ENCODE measurements around the gene SFMBT2.

SFMBT2 gene

DNA sequence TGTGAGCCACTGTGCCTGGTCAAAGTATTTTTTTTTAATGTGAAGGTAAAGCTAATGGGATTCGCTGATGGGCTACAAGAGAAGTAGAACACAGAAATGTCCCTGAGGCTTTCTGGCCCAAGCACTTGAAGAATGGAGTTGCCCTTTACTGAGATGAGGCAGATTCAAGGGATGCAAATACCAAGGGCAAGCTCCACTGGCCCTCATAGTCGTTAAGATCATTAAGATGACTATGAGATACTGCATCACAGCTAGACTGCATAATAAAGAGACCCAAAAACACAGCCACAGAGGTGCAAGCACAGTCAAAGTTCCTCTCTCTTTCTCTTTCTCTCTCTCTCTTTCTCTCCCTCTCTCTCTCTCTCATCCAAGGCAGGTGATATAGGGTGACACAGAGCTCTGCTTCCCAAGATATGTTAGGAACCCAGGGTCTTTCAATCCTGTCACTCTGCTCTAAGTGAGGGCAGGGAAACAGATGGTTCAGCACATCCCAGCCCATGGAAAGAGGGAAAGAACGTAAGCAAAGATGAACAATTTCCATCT, 117.4 kb downstream of the SFMBT2 start:
- no peak for DNase-seq

DNA sequence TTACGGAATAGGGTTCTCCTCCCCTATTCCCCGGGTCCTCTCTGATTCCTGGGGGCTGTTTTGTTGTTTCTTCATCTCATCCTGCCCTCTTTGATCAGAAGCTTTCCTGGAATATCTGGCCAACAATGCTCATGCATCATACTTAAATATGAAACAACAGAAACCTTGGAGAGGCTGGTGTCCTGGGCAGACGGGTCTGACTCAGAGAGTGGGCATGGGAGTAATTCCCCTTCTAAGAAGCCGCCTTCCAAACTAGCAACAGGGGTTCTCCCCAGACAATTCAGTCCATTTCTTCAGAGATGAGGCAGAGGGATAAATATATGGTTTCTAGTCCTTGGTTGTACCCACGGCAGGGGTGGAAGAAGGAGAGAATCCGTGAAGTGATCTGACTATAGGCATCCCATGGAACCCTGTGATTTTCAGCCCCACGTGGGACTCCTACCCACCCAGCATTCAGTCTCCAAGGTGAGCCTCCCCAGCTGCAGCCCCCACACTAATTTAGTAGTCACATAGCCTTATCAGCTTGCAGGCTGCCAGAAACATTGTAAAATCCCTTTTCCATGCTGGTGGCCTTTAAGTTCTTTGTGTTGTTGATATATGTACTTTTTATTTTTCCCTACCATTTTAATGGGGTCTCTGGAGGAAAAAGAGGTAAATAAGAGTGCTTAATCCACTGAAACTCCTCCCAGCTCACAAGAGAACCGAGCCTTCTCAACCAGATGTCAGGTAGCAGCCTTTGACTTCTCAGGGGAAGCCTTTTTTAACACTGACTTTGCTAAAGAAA, 119.2 kb downstream of the SFMBT2 start:
- no peak for DNase-seq

DNA sequence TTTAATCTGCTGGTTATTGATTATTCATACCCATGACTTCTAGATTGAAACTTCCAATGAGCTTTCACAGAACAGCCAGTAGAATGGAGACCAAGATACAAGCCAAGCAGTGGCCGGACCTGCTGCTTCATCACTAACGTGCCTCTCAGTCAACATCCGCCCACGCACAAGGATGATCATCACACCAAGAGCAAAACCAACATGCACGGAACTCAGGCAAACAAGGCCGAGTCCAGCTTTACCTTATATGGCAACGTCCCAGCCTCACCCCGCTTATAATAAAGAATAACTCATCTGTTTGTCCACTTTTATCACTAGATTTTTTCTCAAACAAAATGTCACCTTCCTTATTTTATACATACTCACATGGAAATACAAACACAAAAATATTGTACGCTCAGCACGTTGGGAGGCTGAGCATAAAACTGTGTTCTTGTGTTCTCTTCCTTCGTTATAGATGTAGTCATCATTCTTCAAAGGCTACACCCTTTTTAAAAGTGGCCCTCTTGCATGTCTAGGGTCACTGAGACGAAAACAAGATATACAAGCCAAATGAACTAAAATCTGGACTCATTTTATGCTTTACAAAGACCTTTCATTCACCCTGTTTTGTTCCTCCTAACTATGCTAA, 122.7 kb downstream of the SFMBT2 start:
- DNase-seq = no peak

DNA sequence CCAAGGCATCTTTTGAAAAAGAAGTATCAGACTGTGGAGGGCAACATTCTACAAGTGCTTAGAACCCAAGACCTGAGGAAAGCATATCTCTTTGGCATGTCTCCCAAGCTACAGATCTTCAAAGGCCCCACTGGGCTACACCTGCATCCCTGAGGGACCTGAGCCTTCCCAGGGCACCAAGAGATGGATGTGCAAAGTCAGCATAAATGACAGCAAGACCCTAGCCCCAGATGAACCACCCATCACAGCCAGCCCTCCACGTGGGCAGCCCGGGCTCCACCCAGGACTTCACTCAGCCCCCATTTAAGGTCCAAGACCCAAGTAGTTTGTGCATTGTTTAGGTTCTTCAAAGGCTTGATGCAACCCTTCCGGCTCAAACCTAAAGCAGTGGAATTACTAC, 123.5 kb downstream of the SFMBT2 start:
- no peak for DNase-seq

DNA sequence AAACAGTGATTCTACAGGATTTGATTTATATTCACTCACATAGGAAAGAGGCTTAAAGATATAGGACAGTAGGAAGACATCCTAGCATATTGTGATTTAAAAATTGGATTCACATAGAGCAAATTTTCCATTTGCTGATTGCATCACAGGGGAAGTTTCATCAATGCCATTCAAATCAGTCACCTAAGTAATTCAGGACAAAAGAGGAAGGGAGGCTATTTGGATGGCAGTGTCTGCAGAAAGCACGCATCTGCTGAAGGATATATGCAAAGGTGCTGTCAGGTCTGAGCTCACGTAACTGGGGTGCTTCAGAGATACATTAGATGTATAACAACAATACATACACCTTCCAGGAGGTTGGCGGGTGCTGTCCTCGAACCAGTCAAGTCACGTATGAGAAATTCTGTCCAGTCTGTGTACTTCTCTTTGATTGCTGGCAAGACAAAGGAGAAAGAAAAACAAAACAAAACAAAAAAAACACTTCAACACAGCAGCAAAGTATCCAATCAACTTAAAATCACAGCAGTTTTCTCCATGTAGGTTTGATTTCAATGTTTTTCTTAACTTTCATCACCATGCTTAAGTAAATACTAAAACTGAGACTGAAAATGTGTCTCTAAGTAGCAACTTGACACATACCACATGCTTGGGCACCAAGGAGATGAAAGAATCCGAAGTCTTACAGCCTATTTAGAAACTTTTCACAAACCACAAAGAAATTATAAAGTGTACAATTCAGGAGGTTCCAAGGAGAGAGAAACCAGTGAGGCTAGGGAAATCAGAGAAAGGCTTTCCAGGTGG, 125.1 kb downstream of the SFMBT2 start:
- DNase-seq = no peak

DNA sequence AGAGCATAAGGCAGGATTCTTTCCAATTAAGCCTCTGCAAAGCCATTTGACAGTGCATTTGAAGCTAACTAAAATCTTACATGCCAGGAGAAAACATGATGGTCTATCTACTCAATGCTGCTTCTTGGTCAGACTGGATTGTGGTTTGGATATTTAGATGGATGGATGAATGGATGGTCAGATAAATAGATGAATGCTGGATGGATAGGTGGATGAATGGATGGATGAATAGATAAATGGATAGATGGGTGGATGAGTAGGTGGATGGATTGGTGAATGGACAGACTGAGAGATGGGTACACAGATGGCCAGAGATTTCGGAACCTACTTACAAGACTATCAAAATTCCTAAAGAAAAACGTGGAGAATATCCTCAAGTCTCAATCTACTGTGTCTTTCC, 127.6 kb downstream of the SFMBT2 start:
- no peak for DNase-seq

DNA sequence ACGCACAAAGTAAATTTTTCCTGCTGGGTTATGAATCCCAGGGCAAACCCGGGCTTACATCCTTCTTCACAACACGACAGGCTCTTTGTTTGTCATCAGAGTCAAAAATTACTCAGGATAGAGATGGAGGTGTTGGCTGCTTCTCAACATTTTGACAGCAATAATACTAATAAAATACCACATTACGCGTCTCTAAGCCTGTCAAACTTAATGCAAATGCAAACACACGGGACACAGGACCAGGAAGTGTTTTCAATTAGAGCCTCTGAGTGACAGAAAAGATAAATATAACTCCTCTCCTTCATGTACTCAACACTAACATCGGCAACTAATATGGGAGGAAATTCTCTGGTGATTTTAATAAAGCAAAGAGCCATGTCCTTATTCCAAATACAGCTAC, 128.4 kb downstream of the SFMBT2 start:
- no peak for DNase-seq

DNA sequence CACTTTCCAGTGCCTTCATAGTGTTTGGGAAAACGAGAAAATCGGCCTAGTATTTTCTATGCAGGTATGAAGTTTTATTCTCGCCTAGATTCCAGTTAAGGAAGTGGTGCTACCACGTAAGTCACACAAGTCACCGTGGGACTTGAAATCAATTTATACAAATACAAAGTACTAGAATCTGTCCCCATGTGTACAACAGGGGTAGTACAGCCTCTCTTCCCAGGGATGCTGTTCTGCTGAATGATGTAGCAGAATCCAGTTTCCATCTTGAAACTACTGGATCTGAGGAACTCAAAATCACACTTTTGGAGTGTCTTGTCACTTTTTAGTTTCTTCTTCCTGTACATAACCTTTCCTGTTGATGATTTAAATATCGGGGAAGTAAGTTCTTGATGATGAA, 129.4 kb downstream of the SFMBT2 start:
- no peak for DNase-seq

DNA sequence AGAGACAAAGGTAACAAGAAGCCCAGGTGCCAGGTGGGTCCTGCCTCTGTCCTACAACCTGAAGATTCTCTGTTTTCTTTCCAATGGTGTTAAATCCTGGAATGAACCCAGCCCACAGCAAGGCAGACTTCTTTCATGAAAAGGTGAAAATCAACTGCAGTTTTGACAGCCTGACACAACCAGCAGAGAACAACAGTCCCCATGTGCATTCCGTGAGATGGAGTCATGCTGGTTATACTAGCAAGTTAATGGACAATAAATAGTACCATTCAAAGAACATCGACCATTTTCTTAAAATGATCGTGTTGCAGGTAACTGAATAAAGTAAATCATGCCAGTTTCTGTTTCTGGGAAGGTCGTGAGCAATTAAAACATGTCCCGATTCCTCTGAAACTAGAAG, 131.5 kb downstream of the SFMBT2 start:
- no peak for DNase-seq

DNA sequence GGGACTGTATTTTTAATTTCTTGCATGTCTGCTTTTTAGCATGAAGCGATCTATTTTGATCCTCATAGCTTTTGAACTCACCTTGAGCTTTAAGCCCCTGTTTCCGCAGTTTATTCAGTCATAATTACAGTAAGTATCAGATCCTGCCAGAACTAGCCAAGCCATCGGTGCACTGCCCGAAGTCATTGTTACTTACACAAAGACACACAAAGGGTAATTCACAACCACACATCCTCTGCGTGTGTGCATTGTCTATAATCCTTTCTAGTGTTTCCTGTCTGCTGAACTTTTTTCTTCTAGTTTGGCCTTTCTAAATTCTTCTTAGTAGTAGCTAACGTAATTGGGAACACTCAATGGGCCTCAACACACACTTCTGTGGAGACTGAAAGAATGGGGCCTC, 133.0 kb downstream of the SFMBT2 start:
- DNase-seq = no peak

DNA sequence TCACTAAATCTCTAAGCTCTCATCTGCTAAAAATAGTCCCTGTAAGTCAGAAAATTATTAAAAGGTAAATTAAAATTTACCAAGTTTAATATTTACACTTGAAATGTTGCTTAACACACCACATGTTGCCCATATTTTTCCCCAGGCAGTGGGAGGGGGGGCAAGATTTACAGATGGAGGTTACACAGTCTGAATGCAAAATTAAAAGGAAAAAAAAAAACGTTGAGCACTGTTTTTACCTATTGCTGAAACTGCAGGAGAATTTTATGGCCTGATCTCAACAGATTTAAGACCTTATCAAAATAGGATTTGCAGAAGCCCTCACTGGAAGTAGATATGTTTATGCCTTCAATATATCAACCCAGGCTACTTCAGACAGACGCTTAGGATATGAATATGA, 133.4 kb downstream of the SFMBT2 start:
- DNase-seq = no peak

DNA sequence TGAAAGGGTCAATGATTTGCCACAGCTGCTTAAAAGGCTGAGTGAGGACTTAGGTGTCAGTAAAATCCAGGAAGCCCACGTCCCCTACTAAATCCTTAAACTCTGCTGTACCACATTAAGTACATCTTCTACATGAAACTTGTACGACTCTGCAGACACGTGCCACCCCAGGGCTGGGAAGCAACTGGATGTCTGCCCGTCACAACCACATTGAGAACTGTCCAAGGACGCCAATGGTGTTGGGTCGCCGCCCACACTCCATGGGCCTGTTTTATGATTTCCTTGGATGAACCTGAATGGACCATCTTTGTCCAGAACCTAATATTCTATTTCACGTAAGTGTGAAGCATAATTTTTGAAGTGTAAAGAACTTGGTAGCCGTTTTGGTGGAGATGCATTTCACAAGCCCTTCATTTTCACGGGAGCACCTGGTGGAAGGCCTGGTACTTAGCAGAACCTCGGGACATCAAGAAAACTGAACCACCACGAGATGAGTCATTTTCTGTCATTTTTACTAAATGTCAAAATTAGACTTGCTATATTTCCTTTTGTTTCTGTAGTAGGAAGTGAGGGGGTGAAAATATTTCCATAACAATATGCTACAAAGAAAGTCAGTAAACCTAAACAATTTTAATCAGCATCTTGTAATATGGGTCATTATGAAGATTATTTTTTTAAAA, 134.9 kb downstream of the SFMBT2 start:
- DNase-seq = no peak

DNA sequence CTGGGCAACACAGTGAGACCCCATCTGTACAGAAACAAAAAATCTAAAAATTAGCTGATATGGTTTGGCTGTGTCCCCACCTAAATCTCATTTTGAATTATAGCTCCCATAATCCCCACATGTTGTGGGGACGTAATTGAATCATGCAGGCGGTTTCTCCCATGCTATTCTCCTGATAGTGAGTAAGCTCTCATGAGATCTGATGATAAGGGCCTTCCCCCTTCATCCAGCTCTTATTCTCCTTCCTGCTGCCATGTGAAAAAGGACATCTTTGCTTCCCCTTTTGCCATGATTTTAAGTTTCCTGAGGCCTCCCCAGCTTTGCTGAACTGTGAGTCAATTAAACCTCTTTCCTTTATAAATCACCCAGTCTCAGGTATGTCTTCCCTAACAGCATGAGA, 136.5 kb downstream of the SFMBT2 start:
- DNase-seq = no peak

DNA sequence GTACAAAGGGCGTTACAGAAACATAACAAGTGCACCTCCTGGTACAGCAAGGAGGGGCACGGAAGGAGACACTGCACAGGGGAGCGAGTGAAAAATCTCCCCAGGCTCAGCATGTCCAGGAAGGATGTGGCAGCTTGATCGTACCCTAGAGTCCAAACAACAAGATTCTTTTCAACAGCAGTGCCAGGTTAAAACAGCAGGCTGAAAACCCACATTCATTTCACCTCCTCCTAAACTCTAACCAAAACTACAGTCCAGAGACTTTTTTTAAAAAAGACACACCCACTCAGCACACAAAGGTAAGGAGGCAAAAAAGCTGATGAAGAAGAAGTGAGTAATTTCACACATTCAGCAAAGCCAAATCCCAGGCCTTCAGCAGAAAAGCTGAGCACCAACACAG, 138.8 kb downstream of the SFMBT2 start:
- no peak for DNase-seq

DNA sequence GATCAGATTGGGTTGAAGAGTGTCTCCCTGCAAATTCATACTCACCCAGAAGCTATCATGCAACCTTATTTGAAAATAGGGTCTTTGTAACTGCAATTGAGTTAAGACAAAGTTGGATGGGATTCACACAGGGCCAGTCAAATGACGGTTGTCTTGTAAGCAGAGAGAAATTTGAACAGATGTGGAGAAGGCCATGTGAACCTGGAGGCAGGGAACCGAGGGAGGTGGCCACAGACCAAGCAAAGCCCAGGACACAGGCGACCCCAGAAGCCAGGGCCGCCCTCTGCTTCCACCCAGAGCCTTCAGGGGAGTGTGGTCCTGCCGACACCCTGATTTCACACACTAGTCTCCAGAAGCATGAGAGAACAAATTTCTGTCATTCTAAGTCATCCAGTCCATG, 140.8 kb downstream of the SFMBT2 start:
- no peak for DNase-seq

DNA sequence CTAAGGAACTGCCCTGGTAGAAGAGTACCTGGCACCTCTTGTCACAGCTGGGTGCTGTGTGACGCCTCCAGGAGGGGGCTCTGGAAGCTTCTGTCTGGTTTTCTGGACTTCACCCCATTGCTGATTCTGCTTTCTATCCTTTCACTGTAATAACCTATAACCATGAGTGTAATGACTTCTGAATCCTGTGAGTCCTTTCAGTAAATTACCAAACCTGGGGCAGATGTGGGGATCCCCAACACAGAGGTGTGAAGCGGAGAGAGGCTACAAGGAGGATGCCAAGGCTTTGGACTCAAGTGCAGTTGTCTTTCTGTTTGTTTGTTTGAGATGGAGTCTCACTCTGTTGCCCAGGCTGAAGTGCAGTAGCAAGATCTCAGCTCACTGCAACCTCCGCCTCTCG, 143.7 kb downstream of the SFMBT2 start:
- DNase-seq = no peak

DNA sequence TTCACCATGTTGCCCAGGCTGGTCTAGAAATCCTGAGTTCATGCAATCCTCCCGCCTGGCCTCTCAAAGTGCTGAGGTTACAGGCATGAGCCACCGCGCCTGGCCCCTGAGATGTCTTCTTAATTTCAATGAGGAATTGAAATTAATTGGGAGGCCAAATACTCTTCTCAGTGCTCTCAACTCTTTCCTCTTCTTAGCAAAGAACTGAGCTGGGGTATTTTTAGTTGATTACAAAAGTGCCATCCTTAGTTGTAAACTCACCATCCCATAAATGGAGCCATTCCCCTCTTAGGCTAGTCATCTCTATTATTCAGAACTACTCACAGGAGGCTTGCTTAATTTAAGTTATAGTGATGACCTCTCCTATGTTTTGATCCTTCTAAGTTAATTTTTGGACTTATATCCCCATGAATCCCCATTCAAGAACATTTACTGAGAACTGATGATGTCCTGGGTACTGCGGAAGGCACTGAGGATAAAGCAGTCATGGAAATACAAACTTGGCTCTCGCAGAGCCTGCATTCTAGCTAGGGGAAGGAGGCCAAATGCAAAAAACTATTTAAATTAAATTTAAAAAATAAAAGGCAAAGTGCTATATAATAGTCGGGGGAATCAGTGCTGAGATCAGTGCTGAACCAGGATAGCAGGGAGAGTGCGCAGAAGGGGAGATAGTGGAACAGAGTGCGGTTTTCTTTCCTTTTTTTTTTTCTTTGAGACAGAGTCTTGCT, 145.3 kb downstream of the SFMBT2 start:
- no peak for DNase-seq

DNA sequence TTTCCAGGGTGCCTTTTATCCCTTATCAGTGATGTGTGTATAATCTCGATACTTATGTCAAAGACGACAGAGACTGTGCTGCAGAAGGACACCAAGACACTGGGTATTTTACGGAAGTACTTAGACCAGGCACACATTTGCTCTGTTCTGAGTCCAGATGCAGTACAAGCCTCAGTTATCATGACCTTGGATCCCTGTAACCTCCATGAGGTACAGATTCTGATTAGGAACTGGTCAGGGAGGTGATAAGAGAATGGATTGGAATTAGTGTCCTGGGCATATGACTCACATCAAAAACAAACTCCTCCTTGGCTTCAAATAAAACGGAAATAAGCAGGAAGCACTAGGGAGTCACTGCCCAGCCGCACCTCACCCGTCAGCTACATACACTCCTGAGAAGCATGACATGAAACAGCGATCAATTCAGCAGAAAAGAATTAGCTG, 146.5 kb downstream of the SFMBT2 start:
- no peak for DNase-seq

DNA sequence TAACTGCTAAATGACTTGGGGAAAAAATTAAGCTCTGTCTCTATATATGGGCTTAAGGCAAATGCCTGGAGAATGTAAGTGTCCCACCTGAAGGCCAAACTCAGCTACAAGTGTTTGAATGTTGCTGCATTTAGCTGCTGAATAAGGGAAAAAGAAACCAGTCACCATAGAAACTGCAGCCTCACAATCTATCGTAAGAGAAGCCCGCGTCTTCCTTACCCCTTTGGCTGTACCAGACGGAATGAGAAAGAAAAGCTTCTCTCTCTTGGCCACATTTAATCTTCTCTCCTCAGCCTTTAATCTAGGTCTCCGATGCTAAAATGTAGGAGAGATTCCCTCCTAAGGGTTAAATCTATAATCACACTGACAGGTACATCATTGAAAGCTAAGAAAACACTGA, 147.2 kb downstream of the SFMBT2 start:
- no peak for DNase-seq

DNA sequence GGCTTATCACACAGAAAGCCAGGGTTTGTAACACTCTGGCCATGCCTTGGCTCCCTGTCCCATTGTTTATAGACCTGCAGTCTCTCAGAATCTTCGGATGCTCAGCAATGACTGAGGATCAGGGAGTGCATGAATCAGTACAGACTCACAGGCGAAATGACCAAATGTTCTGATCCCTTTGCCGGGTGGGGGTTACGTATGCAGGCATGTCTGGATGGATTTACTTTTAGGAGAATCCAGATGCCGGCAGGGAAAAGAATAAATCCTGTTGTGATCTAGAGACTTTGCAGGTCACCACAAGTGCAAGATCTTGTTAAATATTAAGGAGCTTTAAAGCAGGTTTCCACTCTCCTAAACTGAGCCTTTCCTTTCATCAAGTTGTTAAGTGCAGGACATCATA, 149.5 kb downstream of the SFMBT2 start:
- DNase-seq = no peak

DNA sequence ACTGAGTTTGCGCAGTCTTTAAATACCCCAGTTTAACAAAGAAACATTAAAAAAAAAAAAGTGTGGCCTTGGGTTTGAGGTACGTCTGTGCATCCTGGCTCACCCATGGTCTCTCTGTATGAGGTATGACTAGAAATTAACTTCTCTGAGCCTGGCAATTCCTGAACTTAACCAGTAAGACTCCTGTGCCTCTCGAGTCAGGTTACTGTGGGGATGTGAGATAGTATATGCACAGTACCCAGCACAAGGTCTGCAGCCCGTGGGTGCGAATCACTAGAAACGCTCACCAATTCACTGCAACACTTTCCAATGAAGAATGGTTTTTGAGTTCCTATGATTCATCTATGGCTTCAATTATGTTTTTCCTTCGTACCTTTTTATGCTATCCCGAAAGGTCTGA, 149.9 kb downstream of the SFMBT2 start:
- no peak for DNase-seq

DNA sequence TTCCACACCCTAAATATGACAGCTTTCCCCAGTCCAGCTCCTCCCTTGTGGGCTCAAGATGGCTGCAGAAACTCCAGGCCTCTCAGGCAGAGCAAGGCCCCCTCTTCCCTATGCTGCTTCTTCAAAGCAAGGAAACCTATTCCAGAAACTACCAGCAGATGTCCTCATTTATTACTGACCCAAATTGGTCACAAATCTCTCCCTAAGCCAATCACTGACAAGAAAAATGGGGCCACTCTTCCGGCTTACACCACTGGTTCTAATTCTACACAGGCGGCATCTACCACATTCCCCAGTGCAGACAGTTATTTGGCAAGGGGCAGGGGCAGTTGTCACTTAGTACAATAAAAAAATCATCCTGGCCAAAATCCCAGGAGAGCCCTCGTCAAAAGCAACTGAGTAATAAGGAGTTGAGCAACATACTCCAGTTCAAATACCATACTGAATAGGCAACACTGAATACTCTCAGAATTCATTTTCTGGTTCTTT, 150.4 kb downstream of the SFMBT2 start:
- DNase-seq = peak; percentile 42
